ENCODE measurements around the gene EBI3. TPM values are rescaled to one million over a fixed set of nuclear protein-coding genes. Genes with fewer than 3 reads are reported as not detected.

The EBI3 gene
- total and polyA plus RNA-seq, 2 experiments from 2014 or later, result not detected

- H3K9me3 ChIP-seq (ENCODE audit: low read depth), result no peaks in the 10 kb centered on the region
- no peak overlapping the region for H3K27ac ChIP-seq
- H3K36me3 ChIP-seq, result no peaks in the 10 kb centered on the region
- no peaks in the 10 kb centered on the region for H3K4me1 ChIP-seq (ENCODE audit: low read depth)
- H3K4me3 ChIP-seq, result no peak overlapping the region
- no peaks in the 10 kb centered on the region for H3K27me3 ChIP-seq
- TF ChIP-seq CTCF (IDR thresholded peaks at IDR 0.05; ENCODE audit: low read depth, low read length), result peak; percentile 42
- DNase-seq (ENCODE audit: low read depth in 1 of 2, low spot score in 1 of 2), result peak in 1 of 2 donors; percentile 20
These were observed 20.8 kb upstream of the EBI3 start for GRCh38 chr19:4208385-4209094.

GRCh38 chr19:4210166-4210731, 19.1 kb upstream of the EBI3 start:
- H3K27ac ChIP-seq, result no peak overlapping the region
- no peaks in the 10 kb centered on the region for H3K4me1 ChIP-seq (ENCODE audit: low read depth)
- no peaks in the 10 kb centered on the region for H3K9me3 ChIP-seq (ENCODE audit: low read depth)
- no peak overlapping the region for H3K4me3 ChIP-seq
- no peaks in the 10 kb centered on the region for H3K36me3 ChIP-seq
- DNase-seq (ENCODE audit: low read depth in 1 of 2, low spot score in 1 of 2), result no peak
- TF ChIP-seq CTCF (IDR thresholded peaks at IDR 0.05; ENCODE audit: low read depth, low read length), result no peak
- no peaks in the 10 kb centered on the region for H3K27me3 ChIP-seq

GRCh38 chr19:4213116-4213515, 16.2 kb upstream of the EBI3 start:
- Histone ChIP-seq H3K4me3 (no peak overlapping the region), H3K36me3 (no peaks in the 10 kb centered on the region), H3K27ac (no peak overlapping the region), H3K9me3 (ENCODE audit: low read depth) (no peaks in the 10 kb centered on the region), H3K27me3 (no peaks in the 10 kb centered on the region), H3K4me1 (ENCODE audit: low read depth) (no peaks in the 10 kb centered on the region)
- no peak for DNase-seq (ENCODE audit: low read depth in 1 of 2, low spot score in 1 of 2)
- no peak for TF ChIP-seq CTCF (IDR thresholded peaks at IDR 0.05; ENCODE audit: low read depth, low read length)

GRCh38 chr19:4215807-4216206, 13.5 kb upstream of the EBI3 start:
- Histone ChIP-seq H3K36me3 (no peaks in the 10 kb centered on the region), H3K4me3 (no peak overlapping the region), H3K4me1 (ENCODE audit: low read depth) (no peaks in the 10 kb centered on the region), H3K27ac (no peak overlapping the region), H3K27me3 (no peaks in the 10 kb centered on the region), H3K9me3 (ENCODE audit: low read depth) (no peaks in the 10 kb centered on the region)
- no peak for TF ChIP-seq CTCF (IDR thresholded peaks at IDR 0.05; ENCODE audit: low read depth, low read length)
- no peak for DNase-seq (ENCODE audit: low read depth in 1 of 2, low spot score in 1 of 2)

- Histone ChIP-seq H3K27me3 (no peaks in the 10 kb centered on the region), H3K4me1 (ENCODE audit: low read depth) (no peaks in the 10 kb centered on the region), H3K9me3 (ENCODE audit: low read depth) (no peaks in the 10 kb centered on the region), H3K36me3 (no peaks in the 10 kb centered on the region), H3K27ac (no peak overlapping the region), H3K4me3 (no peak overlapping the region)
- TF ChIP-seq CTCF (IDR thresholded peaks at IDR 0.05; ENCODE audit: low read depth, low read length), result no peak
- DNase-seq (ENCODE audit: low read depth in 1 of 2, low spot score in 1 of 2), result no peak
These were observed 12.5 kb upstream of the EBI3 start for GRCh38 chr19:4216846-4217245.
